GM18870 (cell line): ENCODE data around the gene NT5C3A.
"Not testable (repeated sequence)": the region's sequence is repeated elsewhere in the genome, so short reads cannot be mapped to it uniquely, and the experiment has no call there.

Experiments
- ATAC-seq: cut with Tn5 transposase; IDR thresholded peaks from one replicate; pipeline ENCODE4 v1.9.1; 2021; ENCODE audit warnings: moderate library complexity; ENCODE audit not compliant: unreplicated experiment

NT5C3A gene

DNA sequence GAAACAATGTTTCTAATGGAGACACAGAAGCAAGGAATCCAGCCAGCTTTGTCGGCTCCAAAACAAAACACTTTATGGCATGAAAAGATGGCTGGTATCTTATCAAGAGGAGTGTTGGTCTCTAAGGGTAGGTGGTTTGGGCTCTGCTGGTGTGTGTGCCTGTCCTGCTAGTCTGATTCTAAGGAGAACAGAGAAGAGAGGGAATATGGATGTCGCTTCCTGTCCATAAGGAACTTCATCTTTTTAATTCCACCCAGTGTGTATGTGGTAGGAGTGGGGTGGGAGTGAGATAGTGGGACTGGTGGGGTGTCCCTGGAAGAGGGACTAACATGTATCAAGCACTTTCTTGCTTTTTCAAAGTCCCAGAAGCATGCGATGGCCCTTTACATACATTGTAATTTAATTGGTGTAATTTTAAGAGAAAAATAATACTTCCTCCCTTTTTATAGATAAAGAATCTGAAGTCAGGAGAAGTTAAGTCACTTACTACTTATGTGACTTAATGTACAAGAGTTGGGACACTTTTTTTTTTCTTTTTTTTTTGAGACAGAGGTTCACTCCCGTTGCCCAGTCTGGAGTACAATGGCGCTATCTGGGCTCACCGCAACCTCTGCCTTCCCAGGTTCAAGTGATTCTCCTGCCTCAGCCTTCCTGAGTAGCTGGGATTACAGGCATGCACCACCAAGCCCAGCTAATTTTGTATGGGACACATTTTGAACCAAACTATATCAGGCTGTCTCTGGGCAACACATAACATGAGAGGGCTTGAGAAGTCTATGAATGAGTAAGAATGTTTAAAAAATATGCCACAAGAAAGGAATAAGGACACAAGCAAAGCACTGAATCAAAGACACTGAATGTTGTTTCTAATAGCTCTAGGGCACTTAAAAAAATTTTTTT is 18.8 kb downstream of the NT5C3A start:
- no peak for ATAC-seq

DNA sequence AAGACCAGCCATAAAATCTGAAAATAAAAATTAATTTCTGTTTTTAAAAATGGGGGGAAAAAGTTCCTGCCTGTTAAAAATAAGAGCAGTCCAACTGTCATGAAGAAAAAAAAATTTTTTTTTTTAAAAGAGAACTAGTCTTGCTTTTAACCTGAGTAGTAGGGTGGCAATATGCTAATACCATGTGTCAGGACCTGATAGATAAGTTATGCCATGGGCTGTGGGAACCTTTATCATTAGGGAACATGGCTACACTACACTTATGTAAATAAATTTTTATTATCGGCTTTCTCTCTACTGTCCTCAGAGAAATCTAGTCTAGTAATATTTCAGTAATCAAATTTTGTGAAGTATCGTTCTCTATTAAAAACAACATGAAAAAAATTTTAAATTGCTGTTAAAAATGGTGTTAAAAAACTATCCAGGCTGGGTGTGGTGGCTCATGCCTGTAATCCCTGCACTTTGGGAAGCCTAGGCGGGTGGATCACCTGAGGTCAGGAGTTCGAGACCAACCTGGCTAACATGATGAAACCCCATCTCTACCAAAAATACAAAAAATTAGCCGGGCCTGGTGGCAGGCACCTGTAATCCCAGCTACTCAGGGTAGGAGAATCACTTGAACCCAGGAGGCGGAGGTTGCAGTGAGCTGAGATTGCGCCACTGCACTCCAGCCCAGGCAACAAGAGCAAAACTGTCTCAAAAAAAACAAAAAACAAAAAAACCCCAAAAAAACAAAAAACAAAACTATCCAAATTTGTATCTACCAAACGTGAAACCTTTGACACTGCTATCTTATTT is 20.7 kb downstream of the NT5C3A start:
- ATAC-seq = no peak

DNA sequence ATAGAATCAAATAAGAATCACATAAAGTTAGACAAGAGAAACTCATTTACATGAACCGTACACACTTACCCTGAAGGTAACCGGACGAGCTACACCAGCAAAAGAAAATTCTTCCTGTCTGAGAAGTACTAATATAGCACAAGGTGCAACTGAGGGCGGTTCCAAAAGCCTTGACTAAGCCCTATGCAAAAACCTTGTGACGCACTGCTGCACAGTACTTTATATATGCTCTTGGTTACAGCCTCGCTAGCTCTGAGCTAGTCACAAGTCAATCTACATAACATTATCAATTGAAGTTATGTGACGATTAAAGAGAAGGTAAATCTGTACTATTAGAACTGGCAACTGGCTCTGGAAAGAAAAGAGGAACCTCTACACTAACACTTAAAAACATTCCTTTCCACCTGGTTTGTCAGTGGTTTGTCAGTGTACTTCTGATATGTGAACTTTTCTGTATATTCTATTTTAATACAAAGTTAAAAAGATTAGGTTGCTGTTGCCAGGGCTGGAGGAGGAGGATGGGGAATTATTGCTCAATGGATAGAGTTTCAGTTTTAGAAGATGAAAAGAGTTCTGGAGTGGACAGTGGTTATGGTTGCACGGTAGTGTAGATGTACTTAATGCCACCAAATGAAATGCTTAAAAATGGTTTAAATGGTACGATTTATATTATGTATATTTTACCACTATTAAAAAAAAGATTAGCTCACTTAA is 21.6 kb downstream of the NT5C3A start:
- peak; percentile 94 for ATAC-seq

DNA sequence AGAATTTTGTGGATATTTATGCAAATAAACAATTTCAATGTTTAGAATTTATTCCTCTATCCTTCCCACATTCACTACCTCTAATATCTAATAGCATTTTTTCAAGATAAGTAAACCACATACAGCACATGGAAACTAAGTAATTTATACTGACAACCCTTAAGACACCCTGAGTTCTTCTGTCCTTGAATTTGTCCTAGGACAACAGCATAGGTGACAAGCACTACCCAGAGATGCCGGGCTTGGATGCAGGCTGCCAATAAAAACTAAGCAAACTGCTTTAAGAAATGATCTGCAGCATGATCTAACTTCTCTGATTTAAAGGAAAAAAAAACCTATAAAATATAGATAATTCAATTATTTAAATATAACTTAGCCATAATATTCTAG is 22.7 kb downstream of the NT5C3A start:
- ATAC-seq = no peak

DNA sequence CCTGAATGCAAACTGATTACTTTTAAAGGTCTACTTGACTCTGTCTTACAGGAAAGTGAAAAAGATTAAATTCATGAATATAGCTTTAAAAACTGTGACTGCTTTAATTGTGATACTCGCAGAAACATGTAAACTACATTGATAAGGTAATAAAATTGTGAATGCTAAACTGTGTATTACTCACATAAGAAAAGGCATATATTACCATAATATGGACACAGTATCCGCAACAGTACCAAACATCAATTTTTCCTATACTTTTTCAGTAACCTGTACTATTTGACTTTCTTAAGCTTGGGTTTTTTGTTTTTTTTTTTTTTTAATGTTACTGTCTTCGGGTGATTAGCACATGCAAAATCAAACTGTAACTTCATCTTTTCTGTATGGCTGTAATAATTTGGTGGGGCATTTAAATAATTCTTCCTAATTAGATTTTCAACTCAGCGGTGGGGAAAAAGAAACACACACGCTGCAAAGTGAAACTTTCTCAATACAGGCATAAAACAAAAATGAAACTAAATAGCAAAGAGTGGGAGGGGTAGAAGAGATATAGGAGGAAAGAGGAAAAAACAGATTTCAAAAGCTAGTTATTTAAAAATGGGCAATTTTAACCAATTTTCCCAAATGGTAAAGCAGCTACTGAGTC is 23.2 kb downstream of the NT5C3A start:
- ATAC-seq = peak; percentile 38

DNA sequence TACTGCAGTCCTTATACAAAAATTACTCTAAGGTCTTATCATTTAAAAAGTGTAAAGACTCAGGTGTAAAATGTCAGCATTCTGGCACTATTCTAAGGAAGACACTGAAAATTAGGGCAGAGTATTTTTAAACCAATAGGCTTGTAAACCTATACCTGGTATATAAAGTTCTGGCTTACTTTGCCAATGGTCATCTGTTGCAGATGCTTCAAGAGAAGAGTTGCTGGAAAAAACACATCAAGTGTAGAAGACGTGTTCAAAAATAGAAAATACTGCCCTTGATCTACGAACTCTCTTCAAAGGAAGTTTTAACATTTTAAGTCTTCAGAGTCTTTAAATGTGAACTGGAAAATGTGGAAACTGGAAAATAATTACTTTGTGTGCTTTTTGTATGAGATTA is 23.9 kb downstream of the NT5C3A start:
- no peak for ATAC-seq

DNA sequence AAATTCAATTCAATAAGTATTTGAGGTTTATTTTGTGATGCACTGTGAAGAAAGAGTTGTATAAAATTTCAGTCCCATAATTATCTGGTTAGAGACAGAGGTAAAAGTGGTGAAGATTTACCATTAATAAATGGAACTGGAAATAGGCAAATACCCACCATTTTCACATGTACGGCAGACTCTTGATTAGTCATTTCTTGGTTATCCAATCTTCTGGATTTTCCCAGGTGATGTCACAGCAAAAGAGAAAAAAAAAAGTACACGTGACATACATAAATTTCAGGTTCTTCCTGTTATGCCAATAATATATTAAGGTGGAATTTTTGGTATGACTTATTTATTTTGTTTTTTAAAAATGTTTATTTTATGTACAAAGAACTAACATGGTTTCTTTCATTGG is 26.8 kb downstream of the NT5C3A start:
- no peak for ATAC-seq

DNA sequence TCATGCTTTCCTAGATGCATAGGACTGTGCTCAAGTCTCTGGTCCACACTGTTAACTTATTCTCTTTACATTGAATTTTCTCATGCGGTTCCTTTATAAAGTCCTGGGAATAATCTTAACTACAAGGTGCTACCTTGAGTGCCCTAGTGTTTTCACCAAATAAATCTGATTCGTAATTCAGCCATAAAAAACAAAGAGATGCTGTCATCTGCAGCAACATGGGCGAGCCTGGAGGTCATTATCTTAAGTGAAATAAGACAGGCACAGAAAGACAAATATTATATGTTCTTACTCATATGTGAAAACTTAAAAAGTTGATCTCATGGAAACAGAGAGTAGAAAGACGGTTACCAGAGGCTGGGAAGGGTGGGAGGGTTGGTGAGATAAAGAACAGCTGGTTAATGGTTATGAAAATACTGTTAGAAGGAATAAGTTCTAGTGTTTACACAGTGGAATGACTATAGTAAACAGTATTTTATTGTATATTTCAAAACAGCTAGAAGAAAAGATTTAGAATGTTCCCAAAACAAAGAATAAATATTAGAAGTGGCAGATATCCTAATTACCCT is 38.3 kb downstream of the NT5C3A start:
- no peak for ATAC-seq

DNA sequence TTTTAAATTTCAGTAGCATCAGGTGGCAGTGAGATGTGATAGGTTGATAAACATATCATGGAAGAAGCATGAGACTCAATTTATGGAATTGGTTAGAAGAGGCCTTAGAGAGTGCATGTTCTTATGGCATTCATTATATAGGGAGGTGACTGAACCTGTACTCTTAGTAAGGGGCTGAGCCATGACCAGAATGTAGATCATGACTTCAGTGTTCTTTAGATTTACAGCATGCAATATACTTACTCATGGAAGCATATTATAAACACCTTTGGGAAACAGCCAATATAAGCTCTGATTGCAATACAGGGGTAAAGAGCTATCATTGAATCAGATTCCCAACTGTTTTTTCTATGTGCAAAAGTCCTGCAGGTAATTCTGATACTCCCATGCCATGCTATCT is 50.2 kb downstream of the NT5C3A start:
- ATAC-seq = no peak

DNA sequence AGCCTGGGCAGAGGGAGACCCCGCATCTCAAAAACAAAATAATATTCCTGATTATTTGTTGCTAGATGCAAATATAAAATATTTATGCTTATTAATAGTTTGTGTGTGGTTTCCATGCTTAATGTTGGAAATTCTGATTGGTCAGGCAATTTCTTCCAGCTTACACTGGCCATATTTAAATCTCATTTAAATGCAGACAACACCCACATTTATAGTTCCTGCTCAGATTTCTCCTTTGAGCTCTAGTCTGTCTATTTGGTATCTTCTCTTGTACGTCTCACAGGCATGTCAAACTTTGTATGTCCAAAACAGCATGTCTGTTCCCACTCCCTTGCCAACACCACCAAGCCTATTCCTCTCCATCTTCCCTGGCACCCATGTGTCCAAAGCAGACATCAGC is 52.8 kb downstream of the NT5C3A start:
- no peak for ATAC-seq

DNA sequence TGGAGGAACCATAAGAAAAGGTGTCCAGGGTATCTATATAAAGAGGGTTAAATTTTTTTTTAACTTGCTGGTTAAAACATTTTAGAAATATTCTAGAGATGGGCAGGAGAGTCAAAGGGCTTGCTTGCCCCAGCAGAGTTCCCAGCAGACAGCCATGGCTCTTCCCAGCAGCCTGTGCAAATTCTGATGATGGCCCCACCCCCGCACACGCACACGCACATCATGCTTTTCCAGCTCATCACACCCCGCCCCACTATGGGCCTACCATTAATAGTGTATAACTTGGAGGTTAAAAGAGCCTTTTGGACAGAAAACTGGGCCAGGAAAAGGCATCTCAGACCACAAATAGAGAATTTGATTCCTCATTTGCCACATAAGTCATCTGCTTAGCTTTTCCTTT is 56.9 kb downstream of the NT5C3A start:
- not testable (repeated sequence) for ATAC-seq

DNA sequence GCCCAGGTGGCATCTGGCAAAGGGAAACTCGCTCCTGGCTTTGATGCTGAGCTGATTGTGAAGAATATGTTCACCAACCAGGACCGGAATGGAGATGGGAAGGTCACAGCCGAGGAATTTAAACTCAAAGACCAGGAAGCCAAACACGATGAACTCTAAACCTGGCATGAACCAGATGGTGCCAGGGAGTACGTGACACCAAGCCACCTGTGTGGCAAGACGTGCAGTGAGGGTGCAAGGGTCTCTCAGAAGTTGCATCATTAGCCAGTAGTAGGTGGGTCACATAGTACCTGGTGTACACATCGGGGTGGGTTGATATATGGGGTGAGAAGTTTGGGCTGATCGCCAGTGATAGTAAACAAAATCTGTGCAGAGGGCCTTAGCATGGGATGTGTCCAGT is 57.4 kb downstream of the NT5C3A start:
- not testable (repeated sequence) for ATAC-seq

DNA sequence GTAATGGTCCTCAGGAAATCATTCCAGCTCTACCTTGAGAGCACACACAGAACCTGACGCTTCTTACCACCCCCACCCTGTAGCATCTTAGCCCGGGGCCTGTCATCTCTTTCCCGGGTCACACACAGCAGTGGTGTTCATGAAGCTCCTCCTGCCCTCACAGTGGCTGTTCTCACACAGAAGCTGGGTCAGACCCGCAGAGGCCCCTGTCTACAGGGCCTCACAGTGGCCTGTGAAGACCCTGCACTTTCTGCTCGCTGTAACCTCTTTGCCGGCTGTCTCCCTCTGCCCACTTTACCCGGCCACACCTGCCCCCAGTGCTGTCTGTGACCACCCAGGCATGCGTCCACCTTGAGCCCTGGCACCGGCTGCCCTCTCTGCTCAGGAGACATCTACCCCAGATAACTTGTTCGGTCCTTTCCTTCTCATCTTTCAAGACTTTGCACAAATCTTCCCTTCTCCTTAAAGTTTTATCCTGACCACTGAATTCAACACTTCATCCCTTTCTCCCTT is 58.4 kb downstream of the NT5C3A start:
- not testable (repeated sequence) for ATAC-seq

DNA sequence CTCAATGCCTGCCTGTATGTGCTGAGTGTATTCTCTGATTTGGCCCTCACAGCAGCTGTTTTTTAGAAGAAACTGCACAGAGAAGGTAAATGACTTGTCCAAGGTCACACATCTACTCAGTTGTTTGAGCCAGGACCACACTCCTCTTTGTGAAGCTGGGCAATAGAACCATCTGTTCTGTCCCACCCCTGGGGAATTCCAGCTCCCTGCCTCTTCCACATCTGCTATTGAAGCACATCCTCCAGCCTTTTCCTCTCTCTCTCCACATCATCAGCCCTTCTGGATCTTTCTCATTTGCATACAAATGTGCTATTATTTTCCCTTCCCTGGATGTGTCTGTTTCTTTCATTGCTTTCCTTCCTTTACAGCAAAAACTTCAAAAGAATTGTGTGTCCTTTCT is 59.5 kb downstream of the NT5C3A start:
- ATAC-seq = not testable (repeated sequence)

DNA sequence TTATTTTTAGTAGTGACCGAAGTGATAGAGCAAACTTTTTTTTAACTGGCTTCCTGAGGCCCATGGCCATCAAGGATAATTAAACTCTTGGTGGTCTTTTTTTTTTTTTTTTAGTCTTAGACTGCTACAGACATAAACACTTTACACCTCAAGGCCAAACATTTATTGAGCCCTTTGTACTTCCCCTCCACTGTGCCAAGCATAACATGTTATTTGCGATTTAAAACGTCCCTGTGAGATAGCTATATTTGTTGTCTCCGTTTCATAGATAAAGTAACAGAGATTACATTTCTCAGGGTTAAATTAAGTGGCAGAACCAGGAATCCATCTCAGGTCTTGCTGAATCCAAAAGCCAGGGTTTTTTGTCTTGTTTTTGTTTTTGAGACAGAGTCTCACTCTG is 63.2 kb downstream of the NT5C3A start:
- ATAC-seq = not testable (repeated sequence)

DNA sequence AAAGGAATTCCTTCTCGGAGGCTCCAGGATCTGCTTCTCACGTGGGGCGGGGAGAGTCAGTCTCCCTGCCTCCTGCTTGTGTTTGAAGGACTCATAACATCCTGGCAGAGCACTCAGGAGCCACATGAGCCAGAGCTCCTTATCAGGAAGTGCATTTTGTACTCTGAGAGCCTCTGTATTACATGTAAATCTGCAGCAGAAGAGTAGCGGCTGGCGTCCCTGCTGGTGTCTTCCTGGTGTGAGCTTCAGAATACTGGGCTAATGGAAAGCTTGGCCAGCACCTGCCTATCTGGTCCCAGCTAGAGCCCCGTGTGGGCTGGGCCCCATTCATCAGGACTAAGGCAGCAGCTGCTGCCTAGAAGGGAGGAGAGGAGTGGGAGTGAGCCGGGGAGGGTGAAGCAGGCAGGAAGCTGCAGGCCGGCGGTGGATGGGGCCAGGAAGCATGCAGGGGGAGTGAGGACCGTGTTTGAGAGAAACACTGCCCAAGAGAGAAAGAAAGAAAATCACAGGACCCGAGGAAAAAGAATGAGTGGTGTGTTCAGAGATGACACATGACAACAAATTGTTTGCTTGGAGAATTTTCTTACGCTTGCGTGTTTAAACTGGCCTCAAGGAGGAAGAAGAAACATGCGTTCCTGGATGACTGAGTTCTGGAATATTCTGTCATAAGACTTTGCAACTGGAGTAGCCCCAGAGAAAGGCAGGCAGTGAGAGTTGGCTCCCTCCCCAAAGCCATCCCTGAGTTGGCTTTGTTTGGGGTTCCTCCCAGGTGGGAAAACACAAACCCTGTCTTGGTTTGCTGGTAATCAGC is 64.0 kb downstream of the NT5C3A start:
- peak; percentile 48 for ATAC-seq

DNA sequence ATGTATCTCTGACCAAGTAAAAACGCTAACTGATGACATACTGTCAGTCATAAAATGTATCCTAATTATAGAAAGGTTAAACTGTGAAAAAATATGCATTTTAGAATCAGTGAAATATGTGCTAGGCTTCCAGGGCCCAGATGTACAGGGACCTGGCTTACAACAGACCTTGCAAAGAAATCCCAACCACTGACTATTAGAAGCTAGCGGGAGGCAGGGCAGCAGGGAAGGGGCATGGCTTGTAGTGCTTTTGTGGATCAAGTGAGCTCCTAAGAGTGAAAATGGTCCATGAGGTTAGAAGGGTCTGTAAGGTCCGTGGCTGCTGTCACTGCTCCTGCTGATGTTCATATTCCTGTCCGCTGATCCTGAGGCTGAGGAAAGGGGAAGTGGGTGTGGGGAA is 64.6 kb downstream of the NT5C3A start:
- peak; percentile 15 for ATAC-seq

DNA sequence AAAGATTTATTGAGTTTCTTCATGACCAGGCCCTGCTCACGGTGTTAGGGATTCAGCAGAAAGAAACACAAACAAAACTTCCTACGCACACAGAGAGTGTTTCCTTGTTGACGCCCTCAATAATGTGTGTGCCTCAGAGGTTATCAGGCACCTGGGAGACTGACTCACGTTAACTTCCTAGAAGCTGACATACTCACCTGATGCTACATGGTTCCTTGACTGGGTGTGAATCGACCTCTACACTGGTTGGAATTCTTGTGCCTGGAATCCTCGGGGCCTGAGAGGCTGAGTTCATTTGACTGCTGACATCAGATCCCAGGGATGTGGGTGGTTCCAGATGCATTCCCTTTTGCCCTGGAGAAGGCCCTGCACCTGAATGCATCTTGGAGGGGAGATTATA is 69.8 kb downstream of the NT5C3A start:
- not testable (repeated sequence) for ATAC-seq

DNA sequence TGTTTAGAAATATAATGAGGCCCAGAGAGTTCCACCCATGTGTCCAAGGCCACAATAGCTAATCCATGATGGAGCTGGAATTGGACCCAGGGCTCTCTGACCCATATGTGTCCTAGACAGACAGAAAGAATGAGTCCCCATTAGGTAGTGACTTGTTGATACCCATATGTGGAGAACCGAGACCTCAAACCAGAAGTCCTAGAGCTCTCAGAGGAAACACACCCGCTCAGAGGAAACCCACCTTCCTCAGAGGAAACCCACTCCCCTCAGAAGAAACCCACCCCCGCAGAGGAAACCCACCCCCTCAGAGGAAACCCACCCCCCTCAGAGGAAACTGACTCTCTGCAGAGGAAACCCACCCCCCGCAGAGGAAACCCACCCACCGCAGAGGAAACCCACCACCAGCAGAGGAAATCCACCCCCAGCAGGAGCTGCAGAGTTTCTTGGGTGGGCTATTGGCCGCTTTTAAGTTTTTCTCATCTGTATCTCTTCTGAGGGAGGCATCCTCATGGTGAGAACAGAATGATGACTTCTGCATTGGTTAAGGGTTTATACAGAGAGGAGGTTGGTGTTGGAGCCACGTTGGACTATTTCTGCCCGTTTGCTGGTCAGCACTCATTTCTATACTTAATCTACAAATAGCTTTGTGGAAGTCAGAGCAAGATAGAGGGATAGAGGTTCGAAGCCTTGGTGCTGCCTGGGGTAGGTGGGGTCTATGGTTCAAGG is 70.4 kb downstream of the NT5C3A start:
- ATAC-seq = not testable (repeated sequence)
